Myocyte (in vitro differentiated cells): ENCODE data around the gene VGLL2. TPM values are rescaled to one million over a fixed set of nuclear protein-coding genes. Genes with fewer than 3 reads are reported as not detected.

Experiments
- DNase-seq: peaks from one replicate; pipeline ENCODE4 v3.0.0-alpha.2; 2012; ENCODE audit warnings: low read depth
- total RNA-seq: library from RNA; depleted of rRNA; stranded (reverse); fragments of >200 nt; gene quantifications from 2 replicates; pipeline ENCODE4 v1.2.3, GENCODE V29; 2014

Gene VGLL2
- total RNA-seq, 1 donor from 2014 or later, result 24.4 TPM

GRCh38 chr6:117268924-117269323 lies 3.6 kb downstream of the VGLL2 start:
- no peak for DNase-seq

- DNase-seq, result no peak
Observed at GRCh38 chr6:117269638-117270054, 4.3 kb downstream of the VGLL2 start.

GRCh38 chr6:117270055-117270842 lies 4.9 kb downstream of the VGLL2 start:
- no peak for DNase-seq

- DNase-seq, result no peak
Observed at GRCh38 chr6:117270843-117271507, 5.6 kb downstream of the VGLL2 start.

DNA sequence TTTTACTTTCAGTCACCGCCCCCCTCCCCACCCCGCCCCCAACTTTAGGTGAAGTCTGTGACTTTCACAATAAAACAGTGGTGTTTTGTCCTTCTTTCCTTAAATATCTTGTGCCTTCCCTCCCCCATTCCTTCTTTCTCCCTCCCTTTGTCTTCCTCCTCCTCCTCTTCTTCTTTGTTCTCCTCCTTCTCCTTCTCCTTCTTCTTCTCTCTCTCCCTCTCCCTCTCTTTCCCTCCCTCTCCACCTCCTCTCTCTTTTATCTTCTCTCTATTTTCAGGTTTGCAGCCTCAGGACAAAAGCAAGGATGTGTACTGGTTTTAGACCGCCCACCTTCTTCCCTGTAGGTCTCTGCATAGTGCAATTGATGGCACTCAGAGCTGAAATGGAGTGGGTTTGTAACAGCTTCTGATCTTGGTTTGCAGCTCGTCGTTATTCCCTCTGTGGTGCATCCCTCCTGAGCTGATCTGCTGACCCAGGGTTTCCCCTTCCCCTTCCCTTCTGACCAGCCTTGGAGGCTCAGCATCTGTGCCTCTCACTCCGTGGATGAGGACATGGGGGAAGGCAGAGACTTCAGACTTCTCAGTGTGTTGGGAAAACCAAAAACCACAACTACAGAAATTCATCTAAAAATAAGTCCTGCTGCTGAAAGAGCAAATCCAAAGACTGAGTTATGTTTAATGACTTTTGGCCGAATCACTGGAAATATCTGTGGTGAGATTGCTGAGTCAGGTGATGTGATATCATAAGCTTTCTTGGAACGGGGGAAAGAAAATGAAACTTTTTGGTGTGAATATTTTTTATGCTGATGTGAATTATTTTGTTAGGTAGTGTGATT lies 6.9 kb downstream of the VGLL2 start:
- DNase-seq, result peak; percentile 97

GRCh38 chr6:117272891-117273290 lies 7.5 kb downstream of the VGLL2 start:
- peak; percentile 91 for DNase-seq

DNA sequence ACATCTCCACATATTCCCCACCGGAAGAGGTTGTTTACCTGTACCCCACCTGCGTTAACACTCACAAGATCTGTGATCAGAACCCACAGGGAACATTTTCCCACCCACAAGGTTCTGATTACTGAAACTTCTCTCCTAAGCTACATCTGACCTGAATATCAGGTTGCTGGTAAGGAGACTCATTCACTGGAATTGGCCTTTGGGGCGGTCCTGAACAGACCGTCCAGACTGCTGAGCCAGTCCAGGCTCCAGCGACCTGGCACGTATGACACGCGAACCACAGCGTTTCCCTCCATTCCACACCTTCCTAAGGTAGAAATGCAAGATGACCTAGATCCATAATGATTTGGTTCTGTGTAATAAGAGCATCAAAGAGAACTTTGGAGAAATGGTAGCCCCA lies 9.8 kb downstream of the VGLL2 start:
- DNase-seq, result no peak

DNA sequence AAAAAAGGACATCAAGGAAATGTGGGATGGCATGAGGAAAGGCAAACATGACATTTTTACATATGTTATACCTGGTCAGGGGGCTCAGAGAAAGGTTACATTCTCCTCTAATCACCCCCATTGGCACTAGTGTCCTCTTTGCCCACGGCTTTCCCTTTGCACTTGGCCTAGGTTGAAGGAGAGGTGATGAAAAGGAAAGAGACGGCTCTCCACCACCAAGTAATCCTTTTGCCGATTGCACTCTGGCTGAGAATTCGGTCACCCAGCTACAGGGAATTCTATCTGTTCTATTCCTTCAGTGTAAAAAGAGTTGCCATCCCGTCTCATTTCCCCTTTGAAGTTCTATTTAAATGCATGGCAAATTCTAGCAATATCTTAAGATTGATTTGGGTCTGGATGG lies 10.4 kb downstream of the VGLL2 start:
- DNase-seq, result no peak

DNA sequence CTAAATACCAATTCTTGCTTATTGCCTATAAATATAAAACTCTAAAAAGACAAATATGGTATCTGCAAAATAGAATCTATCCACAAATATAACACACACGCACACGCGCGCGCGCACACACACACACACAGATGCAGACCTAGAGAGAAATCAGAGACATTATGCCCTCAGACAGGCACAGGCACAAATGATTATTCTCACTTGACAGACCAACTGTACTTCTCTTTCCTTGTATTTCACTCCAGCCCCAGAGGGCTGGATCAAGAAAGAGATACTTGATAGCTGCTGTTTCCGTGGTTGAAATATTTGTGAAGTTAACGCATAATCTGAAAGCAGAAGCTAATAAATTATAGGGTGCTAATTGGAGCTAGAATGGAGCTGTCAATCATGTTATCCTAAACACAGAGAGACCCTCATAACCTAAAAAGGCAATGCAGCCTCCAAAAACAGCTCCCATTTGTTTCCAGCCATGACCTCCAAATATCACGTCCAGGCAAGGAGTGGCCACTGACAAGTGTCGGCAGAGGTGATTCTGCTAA lies 11.5 kb downstream of the VGLL2 start:
- DNase-seq, result peak; percentile 34

GRCh38 chr6:117280922-117281321 lies 15.6 kb downstream of the VGLL2 start:
- DNase-seq, result peak; percentile 31

DNA sequence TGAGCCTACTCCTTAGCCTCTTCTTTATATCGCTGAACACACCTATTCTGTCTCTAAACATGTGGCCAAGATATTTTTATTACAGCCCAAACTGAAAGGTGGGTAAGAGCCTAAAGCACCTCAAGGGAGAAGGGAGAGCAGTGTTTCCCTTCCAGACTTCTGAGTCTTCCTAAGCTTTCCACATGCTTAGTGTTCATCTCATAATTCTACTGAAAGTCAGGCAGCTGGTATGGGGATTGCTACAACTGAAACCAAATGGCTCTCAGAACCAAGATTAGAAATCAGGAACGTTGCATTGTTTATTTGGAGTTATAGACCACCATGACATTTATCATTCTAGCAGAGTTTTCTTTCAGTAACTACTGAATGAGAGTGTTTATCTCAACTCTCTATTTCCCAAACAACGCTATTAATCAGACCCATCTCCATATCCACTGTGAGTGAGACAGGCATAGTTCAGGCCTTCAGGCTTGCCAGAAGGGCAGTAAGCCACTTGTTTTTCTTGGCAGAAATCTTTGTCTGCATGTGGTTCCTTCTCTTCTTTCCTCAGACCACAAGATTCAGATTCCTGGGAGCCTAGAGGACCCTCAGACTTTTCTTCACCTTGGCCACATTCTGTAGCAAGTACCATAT lies 22.8 kb downstream of the VGLL2 start:
- peak; percentile 71 for DNase-seq

GRCh38 chr6:117290173-117290846 lies 25.0 kb downstream of the VGLL2 start:
- DNase-seq, result peak; percentile 86

DNA sequence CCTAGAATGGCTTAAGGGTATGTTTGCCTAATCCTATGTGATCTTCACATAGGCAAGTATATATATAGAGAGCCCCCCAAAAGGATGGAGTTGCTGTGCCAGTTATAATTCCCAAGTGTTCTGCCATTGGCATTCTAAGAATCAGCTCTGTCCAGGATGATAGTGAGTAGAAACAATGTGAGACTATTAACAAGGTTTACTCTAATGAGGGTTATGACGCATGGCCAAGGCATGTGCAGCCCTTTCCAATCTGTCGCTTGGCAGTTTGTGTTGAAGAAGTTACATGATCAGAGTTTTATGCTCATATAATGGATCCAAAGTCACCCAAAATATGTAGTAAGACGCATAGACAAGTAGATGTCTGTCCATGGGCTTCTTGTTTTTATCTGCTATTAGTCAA lies 33.6 kb downstream of the VGLL2 start:
- no peak for DNase-seq

- peak; percentile 81 for DNase-seq
Observed at GRCh38 chr6:117303323-117303722, 38.0 kb downstream of the VGLL2 start.

DNA sequence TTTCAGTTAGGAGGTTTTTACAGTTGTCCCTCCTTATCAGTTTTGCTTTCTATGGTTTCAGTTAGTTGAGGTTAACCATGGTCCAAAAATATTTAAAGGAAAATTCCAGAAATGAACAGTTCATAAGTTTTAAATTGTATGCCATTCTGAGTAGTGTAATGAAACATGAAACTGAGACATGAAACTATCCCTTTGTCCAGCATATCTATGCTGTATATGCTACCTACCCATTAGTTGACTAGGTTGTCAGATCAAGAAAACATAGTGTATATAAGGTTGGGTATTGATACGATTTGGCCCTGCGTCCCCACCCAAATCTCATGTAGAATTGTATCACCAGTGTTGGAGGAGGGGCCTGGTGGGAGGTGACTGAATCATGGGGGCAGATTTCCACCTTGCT lies 39.1 kb downstream of the VGLL2 start:
- DNase-seq, result no peak

DNA sequence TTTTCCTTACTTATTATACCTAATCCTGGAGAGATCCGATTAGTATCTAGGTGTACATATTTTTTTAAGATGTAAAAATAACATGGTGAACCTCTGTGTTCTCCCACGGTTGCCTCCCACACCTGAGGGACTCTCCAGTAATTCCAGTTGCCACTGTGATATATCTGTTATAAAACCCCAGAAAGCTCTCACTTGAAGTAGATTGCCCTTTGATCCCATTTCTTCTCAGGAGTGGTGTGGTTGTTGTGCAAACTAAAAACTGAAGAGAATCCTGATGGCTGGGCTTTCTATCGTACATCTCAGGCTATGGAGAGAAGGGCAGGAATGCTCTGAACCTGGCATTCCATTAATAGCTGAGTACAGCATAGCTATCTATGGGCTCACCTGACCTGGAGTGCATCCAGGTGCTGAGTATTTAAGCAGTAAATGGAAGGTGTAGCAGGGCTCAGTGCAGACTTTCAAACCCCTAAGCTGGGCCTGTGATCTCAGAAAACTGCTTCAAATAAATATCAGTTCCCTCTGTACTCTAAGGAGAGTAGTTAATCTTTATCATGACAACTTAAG lies 41.0 kb downstream of the VGLL2 start:
- no peak for DNase-seq

- DNase-seq, result no peak
Observed at GRCh38 chr6:117307655-117308054, 42.3 kb downstream of the VGLL2 start.

- DNase-seq, result no peak
Observed at GRCh38 chr6:117309069-117309468, 43.7 kb downstream of the VGLL2 start.

GRCh38 chr6:117309611-117310010 lies 44.3 kb downstream of the VGLL2 start:
- no peak for DNase-seq

DNA sequence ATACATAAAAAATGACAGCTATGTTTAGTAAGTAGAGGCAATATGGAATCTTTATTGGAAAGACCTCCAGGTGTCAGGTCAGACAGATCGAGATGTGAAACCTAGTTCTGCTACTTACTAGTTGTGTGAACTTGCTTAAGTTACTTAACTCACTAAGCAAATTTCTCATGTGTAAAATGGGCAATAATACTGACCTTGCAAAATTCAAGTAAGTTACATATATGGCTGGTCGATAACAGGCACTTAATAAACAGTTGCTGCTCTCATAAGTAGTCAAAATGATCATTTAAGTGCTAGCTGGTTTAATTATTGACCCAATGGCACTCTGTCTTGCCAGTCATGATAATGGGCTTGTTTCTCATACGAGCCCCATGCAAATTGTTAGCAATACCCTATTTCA lies 46.0 kb downstream of the VGLL2 start:
- DNase-seq, result no peak
